HG03520 (cell line): Measurements from ENCODE around the gene HOXB5.

ENCODE experiments used
- ATAC-seq: cut with Tn5 transposase; IDR thresholded peaks from one replicate; pipeline ENCODE4 v1.9.1; 2021; ENCODE audit warnings: mild to moderate bottlenecking, moderate library complexity; ENCODE audit not compliant: unreplicated experiment

The HOXB5 gene

GRCh38 chr17:48551596-48552465 is 41.7 kb downstream of the HOXB5 start:
- ATAC-seq = no peak

- no peak for ATAC-seq
Observed at GRCh38 chr17:48551214-48551555, 42.4 kb downstream of the HOXB5 start.

GRCh38 chr17:48550502-48551213 is 42.9 kb downstream of the HOXB5 start:
- ATAC-seq = no peak

- no peak for ATAC-seq
Observed at GRCh38 chr17:48549914-48550501, 43.6 kb downstream of the HOXB5 start.

- ATAC-seq = no peak
Observed at GRCh38 chr17:48549281-48549630, 44.3 kb downstream of the HOXB5 start.

GRCh38 chr17:48548523-48549280 is 44.9 kb downstream of the HOXB5 start:
- no peak for ATAC-seq

- ATAC-seq = no peak
Observed at GRCh38 chr17:48547808-48548522, 45.6 kb downstream of the HOXB5 start.

GRCh38 chr17:48546924-48547807 is 46.4 kb downstream of the HOXB5 start:
- no peak for ATAC-seq

- no peak for ATAC-seq
Observed at GRCh38 chr17:48546137-48546923, 47.2 kb downstream of the HOXB5 start.

GRCh38 chr17:48545539-48545938 is 48.0 kb downstream of the HOXB5 start:
- ATAC-seq = no peak

GRCh38 chr17:48545022-48545375 is 48.6 kb downstream of the HOXB5 start, which contains the start of gene HOXB2:
HOXB2 (minus strand) TSS chr17:48545109; CDS start chr17:48544911, 198 bp downstream.
- no peak for ATAC-seq

- no peak for ATAC-seq
Observed at GRCh38 chr17:48544349-48545021, 49.1 kb downstream of the HOXB5 start.

GRCh38 chr17:48543854-48544348 is 49.7 kb downstream of the HOXB5 start:
- no peak for ATAC-seq

- ATAC-seq = no peak
Observed at GRCh38 chr17:48543107-48543853, 50.3 kb downstream of the HOXB5 start.

- ATAC-seq = no peak
Observed at GRCh38 chr17:48542698-48543106, 50.9 kb downstream of the HOXB5 start.

- ATAC-seq = no peak
Observed at GRCh38 chr17:48542114-48542656, 51.4 kb downstream of the HOXB5 start.

- no peak for ATAC-seq
Observed at GRCh38 chr17:48541577-48542113, 51.9 kb downstream of the HOXB5 start.
